ENCODE data around the gene SSR2.

GRCh38 chr1:155971910-155972809 is 48.6 kb downstream of the SSR2 start:
- TF ChIP-seq POLR2A (IDR thresholded peaks at IDR 0.05), result no peak
- no peak for TF ChIP-seq CTCF (IDR thresholded peaks at IDR 0.05)
